ENCODE data around the gene ZFPL1. TPM values are rescaled to one million over a fixed set of nuclear protein-coding genes. Genes with fewer than 3 reads are reported as not detected.

The ZFPL1 gene
- total RNA-seq (10 to 100 TPM; 40.7 to 50.2 TPM), total RNA-seq (20.4 to 39.1 reads per million in 2 donors)

DNA sequence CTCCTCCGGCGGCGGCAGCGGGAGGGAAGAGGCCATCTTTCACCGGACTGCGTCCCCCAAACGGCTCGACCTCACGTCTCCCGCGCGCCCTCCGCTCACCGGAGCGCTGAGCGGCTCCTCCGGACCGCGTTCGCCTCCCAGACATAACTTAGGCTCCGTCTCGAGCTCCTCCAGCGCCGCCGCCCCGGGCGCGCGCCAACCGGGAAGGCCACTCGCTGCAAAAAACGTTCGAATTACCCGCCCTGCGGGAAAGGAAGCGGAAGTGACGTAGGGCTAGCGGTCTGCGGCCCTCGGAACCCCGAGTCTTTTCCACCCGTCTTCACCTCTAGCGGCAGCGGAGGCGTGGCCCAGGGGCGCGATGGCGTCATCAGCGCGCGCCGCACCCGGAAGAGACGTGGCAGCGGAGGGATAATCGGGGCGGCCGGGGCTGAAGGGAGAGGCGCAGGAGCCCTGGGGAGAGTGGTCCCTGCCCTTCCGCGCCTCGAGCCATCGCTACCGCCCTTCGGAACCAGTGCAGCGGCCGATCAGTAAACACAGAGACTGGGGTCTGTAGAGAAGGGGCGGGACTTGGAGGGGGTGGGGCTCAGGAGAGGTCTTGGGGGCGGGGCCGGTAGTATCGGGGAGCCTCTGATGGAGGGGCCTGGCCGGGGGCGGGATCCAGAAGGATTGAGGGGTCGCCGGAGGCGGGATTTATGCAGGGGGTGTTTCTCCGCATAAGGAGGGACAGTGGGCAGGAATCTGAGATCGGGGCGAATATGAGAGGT lies at the start of gene ZFPL1, which contains the start of gene CDCA5:
Gene ZFPL1, plus strand, starts transcription at position 389 of the 764 bp plus-strand sequence. CDS start 477 bp downstream, outside the sequence.
Gene CDCA5, minus strand, starts transcription at position 207 of the 764 bp plus-strand sequence. Its CDS starts 62 bp downstream, at position 145.
- ATAC-seq, result peak; percentile 92
- peak within 1 kb of the TSS; percentile 98 for H3K4me3 Mint-ChIP-seq
- no peaks in the 10 kb centered on the region for H3K27me3 Mint-ChIP-seq
- H3K4me1 Mint-ChIP-seq, result peaks cover 22% of the 10 kb centered on the region
- H3K27ac Mint-ChIP-seq, result peak within 1 kb of the TSS; percentile 96
- peak; percentile 92 to 95 (median 92) for DNase-seq
- no peaks in the 10 kb centered on the region for H3K9me3 ChIP-seq (ENCODE audit: control insufficient read depth, low read length, poor library complexity, severe bottlenecking)
- H3K36me3 Mint-ChIP-seq (ENCODE audit: low read depth), result peaks cover 10% of the 10 kb centered on the region

DNA sequence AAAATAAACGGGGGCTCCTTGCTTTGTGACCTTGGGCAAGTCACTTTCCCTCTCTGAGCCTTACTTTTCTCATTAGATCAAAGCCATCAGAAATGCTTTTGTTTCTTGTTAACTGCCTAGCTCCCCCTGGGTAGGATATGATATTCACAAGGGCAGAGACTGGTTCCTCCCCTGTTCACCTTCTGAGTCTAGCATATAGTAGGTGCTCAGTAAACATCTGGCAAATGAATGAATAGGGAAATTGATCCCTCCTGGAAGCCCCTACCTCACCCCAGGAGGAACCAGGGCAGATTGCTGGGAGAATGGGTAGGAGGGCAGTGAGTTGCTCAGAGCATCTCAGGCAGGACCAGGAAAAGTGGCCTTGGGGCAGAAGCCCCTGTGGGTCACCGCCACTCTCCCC lies 49.6 kb upstream of the ZFPL1 start:
- Mint-ChIP-seq H3K27me3 (no peaks in the 10 kb centered on the region), H3K27ac (no peak overlapping the region), H3K4me3 (no peak overlapping the region), H3K36me3 (ENCODE audit: low read depth) (no peaks in the 10 kb centered on the region), H3K4me1 (no peaks in the 10 kb centered on the region)
- H3K9me3 ChIP-seq (ENCODE audit: control insufficient read depth, low read length, poor library complexity, severe bottlenecking), result no peaks in the 10 kb centered on the region
- ATAC-seq (no peak), DNase-seq (no peak)

DNA sequence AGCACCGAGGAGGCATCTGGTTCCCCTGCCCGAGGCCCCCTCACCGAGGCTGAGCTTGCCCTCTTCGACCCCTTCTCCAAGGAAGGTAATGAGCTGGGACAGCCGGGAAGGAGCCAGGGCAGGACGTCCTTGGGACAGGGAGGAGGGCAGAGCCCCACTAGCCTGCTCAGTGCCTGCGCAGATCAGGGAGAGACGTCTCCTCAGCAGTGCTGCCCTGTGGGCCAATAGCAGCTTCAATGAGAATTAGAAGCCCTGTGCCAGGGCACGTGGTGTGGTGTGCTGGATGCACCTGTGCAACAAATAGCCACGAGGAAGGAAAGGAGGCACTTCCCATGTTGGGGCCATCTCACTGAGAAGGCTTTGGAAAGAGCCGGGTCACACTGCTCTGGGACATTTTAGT lies 48.4 kb upstream of the ZFPL1 start:
- H3K27ac Mint-ChIP-seq, result no peak overlapping the region
- no peaks in the 10 kb centered on the region for H3K9me3 ChIP-seq (ENCODE audit: control insufficient read depth, low read length, poor library complexity, severe bottlenecking)
- H3K27me3 Mint-ChIP-seq, result no peaks in the 10 kb centered on the region
- H3K4me3 Mint-ChIP-seq, result no peak overlapping the region
- H3K4me1 Mint-ChIP-seq, result no peaks in the 10 kb centered on the region
- no peak for DNase-seq
- H3K36me3 Mint-ChIP-seq (ENCODE audit: low read depth), result no peaks in the 10 kb centered on the region
- no peak for ATAC-seq

DNA sequence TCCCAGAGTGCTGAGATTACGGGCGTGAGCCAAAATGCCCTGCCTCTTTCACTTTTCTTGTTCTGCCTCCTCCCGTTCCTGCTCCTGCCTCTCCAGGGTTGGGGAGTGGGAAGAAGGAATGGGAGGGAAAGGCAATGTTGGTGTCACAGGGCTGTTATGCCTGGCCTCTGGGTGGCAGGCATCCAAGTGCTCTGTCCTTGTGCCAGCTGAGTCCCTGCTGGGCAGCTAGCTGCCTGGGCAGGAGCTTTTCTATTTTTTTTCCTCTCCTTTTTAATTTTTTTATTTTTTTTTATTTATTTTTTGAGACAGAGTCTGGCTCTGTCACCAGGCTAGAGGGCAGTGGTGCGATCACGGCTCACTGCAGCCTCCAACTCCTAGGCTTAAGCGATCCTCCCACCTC lies 47.1 kb upstream of the ZFPL1 start:
- DNase-seq (no peak), ATAC-seq (no peak)
- Mint-ChIP-seq H3K27me3 (no peaks in the 10 kb centered on the region), H3K27ac (no peak overlapping the region), H3K4me3 (no peak overlapping the region), H3K4me1 (peaks cover 2% of the 10 kb centered on the region), H3K36me3 (ENCODE audit: low read depth) (no peaks in the 10 kb centered on the region)
- H3K9me3 ChIP-seq (ENCODE audit: control insufficient read depth, low read length, poor library complexity, severe bottlenecking), result no peaks in the 10 kb centered on the region

DNA sequence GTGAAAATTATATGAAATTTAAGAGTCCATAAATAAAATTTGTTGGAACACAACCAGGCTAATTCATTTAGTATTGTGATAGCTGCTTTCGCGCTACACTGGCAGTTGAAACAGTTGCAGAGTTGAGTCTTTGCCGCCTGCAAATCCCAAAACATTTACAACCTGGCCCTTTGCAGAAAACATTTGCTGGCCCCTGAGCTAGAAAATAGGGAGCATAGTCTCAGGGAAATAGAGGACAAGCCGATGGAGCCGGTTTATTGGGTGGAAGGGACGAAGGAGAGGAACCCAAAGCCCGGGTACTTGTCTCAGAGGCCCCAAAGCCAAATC lies 43.5 kb upstream of the ZFPL1 start:
- ATAC-seq (no peak), DNase-seq (no peak)
- H3K9me3 ChIP-seq (ENCODE audit: control insufficient read depth, low read length, poor library complexity, severe bottlenecking), result no peaks in the 10 kb centered on the region
- H3K27me3 Mint-ChIP-seq, result no peaks in the 10 kb centered on the region
- peak overlapping the region; percentile 27 for H3K27ac Mint-ChIP-seq
- peak overlapping the region; percentile 93 for H3K4me3 Mint-ChIP-seq
- peaks cover 7% of the 10 kb centered on the region for H3K4me1 Mint-ChIP-seq
- H3K36me3 Mint-ChIP-seq (ENCODE audit: low read depth), result peaks cover 4% of the 10 kb centered on the region

DNA sequence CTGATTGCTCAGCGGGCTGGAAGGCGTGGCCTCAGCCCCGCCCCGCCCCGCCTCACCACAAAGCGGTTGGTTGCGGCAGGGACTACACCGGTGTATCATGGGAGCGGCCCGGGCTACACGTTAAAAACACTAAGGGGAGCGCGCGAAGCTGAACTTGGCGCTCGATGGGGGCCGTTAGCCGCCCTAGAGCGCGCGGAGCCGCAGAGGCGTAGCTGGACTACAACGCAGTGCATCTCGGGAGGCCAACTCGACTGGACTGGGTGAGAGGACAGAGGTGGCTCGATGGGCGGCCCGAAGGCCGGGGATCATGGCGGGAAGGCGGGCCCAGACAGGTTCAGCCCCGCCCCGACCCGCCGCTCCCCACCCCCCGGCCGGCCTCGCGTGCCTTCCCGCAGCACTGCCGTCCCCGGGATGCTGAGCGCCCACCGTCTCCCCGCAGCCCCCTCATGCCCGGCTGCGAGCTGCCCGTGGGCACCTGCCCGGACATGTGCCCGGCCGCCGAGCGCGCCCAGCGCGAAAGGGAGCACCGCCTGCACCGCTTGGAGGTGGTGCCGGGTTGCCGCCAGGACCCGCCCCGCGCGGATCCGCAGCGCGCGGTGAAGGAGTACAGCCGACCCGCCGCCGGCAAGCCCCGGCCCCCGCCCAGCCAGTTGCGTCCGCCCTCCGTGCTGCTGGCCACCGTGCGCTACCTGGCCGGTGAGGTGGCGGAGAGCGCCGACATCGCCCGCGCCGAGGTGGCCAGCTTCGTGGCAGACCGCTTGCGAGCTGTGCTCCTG lies 43.0 kb upstream of the ZFPL1 start, which contains the start of gene SAC3D1:
Gene SAC3D1, plus strand, starts transcription at position 364 of the 776 bp plus-strand sequence. Its CDS starts 83 bp downstream, at position 447.
- peaks cover 4% of the 10 kb centered on the region for H3K36me3 Mint-ChIP-seq (ENCODE audit: low read depth)
- peaks cover 7% of the 10 kb centered on the region for H3K4me1 Mint-ChIP-seq
- H3K27ac Mint-ChIP-seq, result peak within 1 kb of the TSS; percentile 69
- H3K27me3 Mint-ChIP-seq, result no peaks in the 10 kb centered on the region
- peak; percentile 93 for ATAC-seq
- DNase-seq, result peak; percentile 76 to 84 (median 78)
- no peaks in the 10 kb centered on the region for H3K9me3 ChIP-seq (ENCODE audit: control insufficient read depth, low read length, poor library complexity, severe bottlenecking)
- peak within 1 kb of the TSS; percentile 93 for H3K4me3 Mint-ChIP-seq

DNA sequence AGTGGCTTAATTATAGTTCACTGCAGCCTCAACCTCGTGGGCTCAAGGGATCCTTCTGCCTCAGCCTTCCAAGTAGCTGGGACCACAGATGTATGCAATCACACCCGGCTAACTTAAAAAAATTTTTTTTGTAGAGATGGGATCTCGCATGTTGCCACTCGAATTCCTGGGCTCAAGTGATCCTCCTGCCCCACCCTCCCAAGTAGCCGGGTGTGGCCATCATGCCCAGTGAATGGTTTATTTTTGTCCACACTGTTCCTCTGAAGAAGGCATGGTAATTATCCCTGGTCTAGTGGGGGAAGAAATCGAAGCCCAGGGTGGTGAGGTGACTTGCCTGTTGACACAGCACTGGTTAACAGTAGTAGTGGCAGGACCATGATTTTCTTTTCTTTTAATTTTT lies 41.1 kb upstream of the ZFPL1 start:
- no peak for DNase-seq
- no peak for ATAC-seq
- Mint-ChIP-seq H3K4me3 (peak overlapping the region; percentile 73), H3K4me1 (peaks cover 13% of the 10 kb centered on the region), H3K36me3 (ENCODE audit: low read depth) (peaks cover 4% of the 10 kb centered on the region), H3K27me3 (no peaks in the 10 kb centered on the region), H3K27ac (peak overlapping the region; percentile 69)
- no peaks in the 10 kb centered on the region for H3K9me3 ChIP-seq (ENCODE audit: control insufficient read depth, low read length, poor library complexity, severe bottlenecking)

DNA sequence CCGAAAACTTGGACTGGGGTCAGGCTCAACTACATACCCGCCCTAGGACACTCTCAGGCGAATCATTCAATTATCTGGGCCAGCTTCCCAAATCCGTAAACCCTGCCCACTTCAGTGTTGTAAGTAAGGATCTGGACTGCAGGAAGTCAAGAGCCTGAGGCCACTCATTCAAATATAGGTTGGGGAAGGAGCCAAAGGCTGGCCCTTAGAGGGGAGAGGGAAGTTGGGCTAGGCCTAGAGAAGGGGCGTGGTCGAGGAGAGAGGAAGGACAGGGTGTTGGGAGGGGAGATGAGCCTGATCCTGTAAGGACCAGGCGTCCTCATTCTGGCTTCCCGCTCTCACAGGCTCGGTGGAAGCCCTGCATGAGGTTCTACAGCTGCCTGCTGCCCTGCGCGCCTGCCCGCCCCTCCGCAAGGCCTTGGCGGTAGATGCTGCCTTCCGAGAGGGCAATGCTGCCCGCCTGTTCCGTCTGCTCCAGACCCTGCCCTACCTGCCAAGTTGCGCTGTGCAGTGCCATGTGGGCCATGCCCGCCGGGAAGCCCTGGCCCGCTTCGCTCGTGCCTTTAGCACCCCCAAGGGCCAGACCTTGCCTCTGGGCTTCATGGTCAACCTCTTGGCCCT lies 40.0 kb upstream of the ZFPL1 start:
- DNase-seq (no peak), ATAC-seq (no peak)
- Mint-ChIP-seq H3K27me3 (no peaks in the 10 kb centered on the region), H3K36me3 (ENCODE audit: low read depth) (peaks cover 4% of the 10 kb centered on the region), H3K4me3 (no peak overlapping the region), H3K27ac (no peak overlapping the region), H3K4me1 (peaks cover 13% of the 10 kb centered on the region)
- no peaks in the 10 kb centered on the region for H3K9me3 ChIP-seq (ENCODE audit: control insufficient read depth, low read length, poor library complexity, severe bottlenecking)

DNA sequence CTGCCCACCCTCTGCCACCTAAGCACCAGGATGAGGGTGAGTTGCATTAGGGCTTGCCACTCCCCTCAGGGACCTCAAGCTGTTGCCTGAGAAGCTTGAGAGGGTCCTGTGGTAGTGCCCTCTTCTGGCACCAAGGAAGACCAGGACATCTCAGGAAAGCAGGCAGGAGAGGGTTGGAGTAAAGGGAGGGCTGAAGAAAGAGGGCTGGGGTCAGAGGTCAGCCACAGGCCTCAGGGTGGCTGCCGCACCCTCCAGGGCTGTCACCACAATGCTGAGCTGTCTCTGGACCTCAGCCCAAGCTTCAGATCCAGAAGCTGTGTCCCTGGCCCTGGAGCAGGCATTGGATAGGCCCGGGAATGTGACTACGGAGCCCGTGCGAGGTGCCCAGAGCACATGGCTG lies 39.0 kb upstream of the ZFPL1 start:
- DNase-seq, result no peak
- H3K27me3 Mint-ChIP-seq, result no peaks in the 10 kb centered on the region
- ATAC-seq, result no peak
- no peak overlapping the region for H3K27ac Mint-ChIP-seq
- peaks cover 13% of the 10 kb centered on the region for H3K4me1 Mint-ChIP-seq
- no peaks in the 10 kb centered on the region for H3K9me3 ChIP-seq (ENCODE audit: control insufficient read depth, low read length, poor library complexity, severe bottlenecking)
- H3K4me3 Mint-ChIP-seq, result no peak overlapping the region
- peaks cover 4% of the 10 kb centered on the region for H3K36me3 Mint-ChIP-seq (ENCODE audit: low read depth)

DNA sequence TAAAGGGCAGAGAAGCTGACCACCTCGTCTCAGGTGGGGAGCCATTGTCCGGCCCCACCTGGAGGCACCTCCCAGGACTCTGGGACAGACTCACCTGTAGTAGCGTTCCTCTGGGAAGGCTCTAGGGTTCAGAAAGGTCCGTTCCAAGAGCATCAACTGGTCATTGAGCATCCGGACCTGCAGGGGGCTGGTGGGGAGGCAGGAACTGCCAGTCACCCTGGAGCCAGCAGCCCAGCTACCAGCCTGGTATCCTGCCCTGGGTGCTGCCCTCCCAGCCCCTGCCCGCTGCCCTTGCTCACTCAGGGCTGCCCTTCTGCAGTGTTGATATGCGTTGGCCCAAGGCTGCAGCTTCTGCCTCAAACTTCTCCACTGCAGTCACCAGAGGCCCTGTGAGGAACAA lies 38.3 kb upstream of the ZFPL1 start:
- H3K4me3 Mint-ChIP-seq, result no peak overlapping the region
- H3K36me3 Mint-ChIP-seq (ENCODE audit: low read depth), result peaks cover 4% of the 10 kb centered on the region
- H3K4me1 Mint-ChIP-seq, result peaks cover 13% of the 10 kb centered on the region
- no peak overlapping the region for H3K27ac Mint-ChIP-seq
- H3K27me3 Mint-ChIP-seq, result no peaks in the 10 kb centered on the region
- H3K9me3 ChIP-seq (ENCODE audit: control insufficient read depth, low read length, poor library complexity, severe bottlenecking), result no peaks in the 10 kb centered on the region
- DNase-seq (no peak), ATAC-seq (no peak)

DNA sequence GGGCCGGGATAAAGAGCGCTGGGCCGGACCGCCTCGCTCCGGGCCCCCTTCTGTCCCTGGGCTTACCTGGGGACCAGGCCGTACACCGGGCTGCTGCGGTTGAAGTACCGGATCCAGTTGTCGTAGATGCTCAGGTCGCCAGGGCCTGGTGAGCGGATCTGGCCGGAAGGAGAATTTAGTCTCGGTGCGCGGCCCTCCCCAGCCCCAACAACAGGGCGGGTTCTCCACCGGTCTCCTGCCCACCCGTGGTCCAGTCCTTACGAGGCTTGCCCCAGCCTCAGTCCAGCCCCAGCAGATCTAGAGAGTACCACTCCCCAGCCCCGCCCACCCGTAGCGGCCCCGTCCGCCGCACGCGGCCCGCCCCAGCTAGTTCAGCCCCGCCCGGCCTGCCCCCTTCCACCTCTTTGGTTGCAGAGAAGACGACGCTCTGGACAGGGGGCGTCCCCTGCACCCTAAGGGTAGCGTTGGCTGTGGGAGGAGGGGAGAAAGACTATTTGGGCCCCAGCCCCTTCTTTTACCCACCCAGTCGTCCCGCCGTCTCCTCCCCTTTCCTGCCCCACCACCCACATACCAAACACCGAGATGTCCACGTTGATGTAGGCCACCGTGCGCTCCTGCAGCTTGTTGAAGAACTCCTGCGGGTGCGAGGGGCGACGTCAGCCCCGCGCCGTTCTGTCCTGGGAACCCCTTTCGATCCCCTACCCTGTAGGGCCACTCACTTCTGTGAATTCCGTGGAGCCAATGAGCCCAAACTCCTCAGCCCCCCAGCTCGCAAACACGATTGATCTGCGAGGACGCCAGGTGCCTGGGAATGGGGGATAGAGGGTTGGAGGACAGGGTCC lies 36.2 kb upstream of the ZFPL1 start:
- DNase-seq, result no peak
- ATAC-seq, result peak; percentile 73
- peak overlapping the region; percentile 91 for H3K27ac Mint-ChIP-seq

DNA sequence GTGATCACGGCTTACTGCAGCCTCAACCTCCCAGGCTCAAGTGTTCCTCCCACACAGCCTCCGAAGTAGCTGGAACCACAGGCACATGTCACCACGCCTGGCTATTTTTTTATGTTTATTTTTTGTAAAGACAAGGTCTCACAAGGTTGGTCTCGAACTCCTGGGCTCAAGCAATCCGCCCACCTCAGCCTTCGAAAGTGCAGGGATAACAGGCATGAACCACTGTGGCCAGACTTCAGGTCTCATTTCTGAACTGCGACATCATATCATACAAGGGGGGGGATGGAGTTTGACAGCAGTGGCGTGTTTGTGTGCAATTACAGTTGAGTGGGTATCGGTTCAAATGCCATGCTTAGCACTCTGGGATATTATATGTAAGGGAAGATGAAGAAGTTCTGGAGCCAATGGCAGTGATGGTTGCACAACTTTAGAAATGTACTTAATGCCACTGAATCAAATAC lies 32.6 kb upstream of the ZFPL1 start:
- H3K27ac Mint-ChIP-seq, result no peak overlapping the region
- H3K4me1 Mint-ChIP-seq, result peaks cover 18% of the 10 kb centered on the region
- no peaks in the 10 kb centered on the region for H3K27me3 Mint-ChIP-seq
- H3K4me3 Mint-ChIP-seq, result no peak overlapping the region
- H3K36me3 Mint-ChIP-seq (ENCODE audit: low read depth), result no peaks in the 10 kb centered on the region
- ATAC-seq, result no peak
- no peak for DNase-seq
- no peaks in the 10 kb centered on the region for H3K9me3 ChIP-seq (ENCODE audit: control insufficient read depth, low read length, poor library complexity, severe bottlenecking)

More for the DNA sequence above, 36.2 kb upstream of the ZFPL1 start:
- H3K4me1 Mint-ChIP-seq, result peaks cover 12% of the 10 kb centered on the region
- H3K27me3 Mint-ChIP-seq, result no peaks in the 10 kb centered on the region
- peak overlapping the region; percentile 95 for H3K4me3 Mint-ChIP-seq
- no peaks in the 10 kb centered on the region for H3K9me3 ChIP-seq (ENCODE audit: control insufficient read depth, low read length, poor library complexity, severe bottlenecking)
- peaks cover 4% of the 10 kb centered on the region for H3K36me3 Mint-ChIP-seq (ENCODE audit: low read depth)
